Heart right ventricle (tissue), 16 donors: ENCODE measurements around the gene CEL. TPM values are rescaled to one million over a fixed set of nuclear protein-coding genes. Genes with fewer than 3 reads are reported as not detected.

ENCODE experiments used
- ATAC-seq, 8 donors: fragments of 200-7000 bp; cut with Tn5 transposase; one replicate each; pipeline ENCODE4 v1.9.1; 2020; ENCODE audit warnings: mild to moderate bottlenecking in 8 of 8, moderate library complexity in 8 of 8, moderate number of reproducible peaks in 1 of 8
- DNase-seq, 2 donors: peaks; one replicate each; pipeline ENCODE4 v3.0.0-alpha.2; 2020
- H3K27ac ChIP-seq, 10 donors: fragments of 200-600 bp; sonication (generic) in 2 of 10; one replicate each; pipeline versions ENCODE4 v1.5.0 to v1.8.0; 2020 to 2022; ENCODE audit warnings: mild to moderate bottlenecking in 3 of 10
- H3K27me3 ChIP-seq, 7 donors: fragments of 200-600 bp; one replicate each; pipeline ENCODE4 v1.8.0; 2021 to 2022; ENCODE audit warnings: mild to moderate bottlenecking in 2 of 7
- H3K36me3 ChIP-seq, 9 donors: fragments of 200-600 bp; sonication (generic) in 1 of 9; one replicate each; pipeline versions ENCODE4 v1.5.0 to v1.8.0; 2020 to 2022; ENCODE audit warnings: mild to moderate bottlenecking in 2 of 9
- H3K4me1 ChIP-seq, 9 donors: fragments of 200-600 bp; sonication (generic) in 1 of 9; one replicate each; pipeline versions ENCODE4 v1.5.0 to v1.8.0; 2020 to 2022; ENCODE audit warnings: mild to moderate bottlenecking in 4 of 9
- H3K4me3 ChIP-seq, 10 donors: fragments of 200-600 bp; sonication (generic) in 2 of 10; one replicate each; pipeline versions ENCODE4 v1.5.0 to v1.8.0; 2020 to 2022; ENCODE audit warnings: mild to moderate bottlenecking in 7 of 10, moderate library complexity in 2 of 10
- H3K9me3 ChIP-seq, 11 donors: fragments of 200-600 bp in 10 of 11; sonication (generic) in 2 of 11; one replicate each; pipeline versions ENCODE4 v1.5.0 to v1.8.0; 2013 to 2022; ENCODE audit warnings: mild to moderate bottlenecking in 2 of 11, control low read depth in 1 of 11, moderate library complexity in 1 of 11
- CTCF ChIP-seq, 9 donors: fragments of 200-600 bp; sonication (generic) in 2 of 9; IDR thresholded peaks; one replicate each; pipeline versions ENCODE4 v1.5.0 to v1.8.0; 2021 to 2022; ENCODE audit warnings: antibody characterized with exemption in 9 of 9, mild to moderate bottlenecking in 5 of 9, moderate library complexity in 1 of 9
- WGBS, 2 donors: extraction: QIAGEN DNeasy Blood & Tissue Kit; methylation state at CpG; one replicate each; pipeline ENCODE4 v1.1.7; 2013; ENCODE audit warnings: inconsistent platforms in 1 of 2; 5-methylcytosine and 5-hydroxymethylcytosine counted together
- intact Hi-C, 10 donors: fragments of 100-400 bp; cut with DNase I; formaldehyde crosslinking; loops; one replicate each; pipeline versions ENCODE4 v1.11.1 to v1.14.2; 2022
- polyA plus RNA-seq, 2 donors: library from polyadenylated mRNA; stranded (reverse); fragments of 200-250 nt; gene quantifications; one replicate each; pipeline ENCODE4 v1.2.3, GENCODE V29; 2013
- total RNA-seq, 10 donors: library from RNA; stranded (reverse); fragmentation: NEBNext Ultra II Directional in 3 of 10; extraction: Animal tissue kit (Norgen Biotek cat#: 25700) in 3 of 10; gene quantifications; one replicate each; pipeline versions ENCODE4 v1.2.1 to v1.2.4, GENCODE V29; 2021 to 2023
- donor health status: Arrhythmogenic right ventricular cardiomyopathy.
- donor health status: ischemic (EF 13 %, LVEDD 7.1; RV severe dilation, severe dysfunction).
- donor health status: healthy with polysubstance abuse.
- donor health status: DM: no; HTN: yes; CAD: no.
- donor health status: DM: no; HTN: no; CAD: no.
- donor health status: ischemic (EF 25% LVEDD 6.9; RV normal size, moderate dysfunction).
- donor health status: ischemic (EF 25% LVEDD 5.7; RV mildly dilated, moderate dysfunction).
- donor health status: healthy.
- donor health status: DM: yes; HTN: yes; CAD: no.
- donor health status: Ischemic cardiomyopathy.
- donor health status: ischemic (EF 35%, LVEDD 5.7; RV mildly dilated, moderate dysfunction).
- donor health status: nonischemic (EF 11% LVEDD 7.7; RV severe dilation, severe dysfunction).
- donor health status: DM: yes; HTN: yes; CAD: no.
- donor health status: PGD.
- donor health status: ischemic (EF 29% LVEDD 5.4; RV normal size, mild dysfunction).
- donor health status: nonischemic (EF 23%, LVEDD 6.1; RV moderate dilation, normal function).

Gene CEL
- total and polyA plus RNA-seq, 12 donors: 1.5 to 10.1 (median 2.8) TPM

DNA sequence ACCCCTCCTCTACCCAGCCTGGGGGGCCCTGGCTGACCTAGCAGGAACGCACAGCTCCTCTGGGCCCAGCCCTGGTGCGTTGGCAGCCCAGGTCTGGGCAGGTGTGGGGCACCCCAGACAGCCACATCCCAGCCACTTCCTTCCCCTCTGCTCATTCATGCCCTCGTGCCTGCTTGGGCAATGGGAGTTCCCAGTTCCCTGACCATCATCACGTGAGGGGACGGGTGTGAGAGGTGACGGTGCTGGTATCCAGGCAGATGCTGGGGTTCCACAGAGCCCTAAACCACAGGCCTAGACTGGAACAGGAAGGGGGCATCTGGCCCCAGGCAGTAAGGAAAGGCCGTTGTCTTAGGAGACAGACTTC, 50.9 kb downstream of the CEL start:
- intact Hi-C loops: no loop called here
- Histone ChIP-seq H3K36me3 (peaks cover 5 to 55% (median 21%) of the 10 kb centered on the region in 9 donors), H3K4me1 (peaks cover 50 to 64% (median 57%) of the 10 kb centered on the region in 9 donors), H3K4me3 (no peak overlapping the region), H3K27me3 (no peaks in the 10 kb centered on the region), H3K9me3 (no peaks in the 10 kb centered on the region), H3K27ac (peak overlapping the region in 9 of 10 donors; percentile 73 to 96 (median 82))
- peak in 6 of 8 donors; percentile 6 to 31 (median 18) for ATAC-seq
- TF ChIP-seq CTCF (IDR thresholded peaks at IDR 0.05): no peak
- WGBS, 2 donors: 55 to 61% methylated on average over 7 of the region's 7 CpGs
- peak; percentile 34 to 59 for DNase-seq

DNA sequence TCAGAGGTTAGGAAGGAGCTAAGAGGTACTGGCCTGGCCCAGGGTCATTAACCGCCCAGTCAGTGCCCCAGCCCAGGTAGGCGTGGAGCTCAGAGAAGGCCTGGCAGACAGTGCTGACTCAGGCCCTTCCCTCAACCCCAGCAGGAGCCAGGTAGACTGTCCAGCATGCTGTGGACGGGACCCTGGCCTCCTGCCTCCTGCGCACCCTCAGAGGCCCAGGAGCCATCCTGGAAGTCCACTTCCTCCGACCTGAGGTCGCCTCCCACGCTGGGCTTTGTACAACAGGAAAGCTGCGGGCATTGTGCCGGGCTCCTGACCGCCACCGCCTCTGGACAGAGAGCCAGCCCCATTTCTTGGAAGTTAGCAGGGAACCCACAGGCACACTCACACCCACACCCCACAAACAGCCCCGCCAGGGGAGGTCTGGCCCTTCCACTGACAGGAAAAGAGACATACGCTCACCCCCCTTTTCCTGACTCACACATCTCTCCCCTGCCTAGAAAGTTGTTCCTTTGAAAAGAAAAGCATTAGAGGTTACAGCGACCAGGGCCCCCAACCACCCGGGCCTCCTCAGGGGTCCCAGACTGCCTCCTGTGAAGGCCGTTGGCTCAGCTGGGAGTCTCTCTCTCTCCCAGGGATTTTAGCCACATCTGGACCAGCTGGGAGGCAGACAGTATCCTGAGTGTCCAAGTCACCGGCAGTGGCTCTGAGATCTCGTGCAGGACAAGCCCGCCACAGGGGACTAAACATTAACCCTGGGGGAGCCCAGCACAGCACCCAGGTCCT, 51.6 kb downstream of the CEL start:
- no peaks in the 10 kb centered on the region for H3K27me3 ChIP-seq
- intact Hi-C loops: no loop called here
- DNase-seq (peak; percentile 66 to 78), ATAC-seq (peak; percentile 17 to 70 (median 39))
- peak overlapping the region in 5 of 10 donors; percentile 2 to 34 (median 16) for H3K4me3 ChIP-seq
- H3K27ac ChIP-seq: peak overlapping the region; percentile 33 to 96 (median 80)
- no peak for TF ChIP-seq CTCF (IDR thresholded peaks at IDR 0.05)
- H3K4me1 ChIP-seq: peaks cover 54 to 71% (median 64%) of the 10 kb centered on the region in 9 donors
- H3K36me3 ChIP-seq: peaks cover 5 to 48% (median 14%) of the 10 kb centered on the region in 9 donors
- H3K9me3 ChIP-seq: no peaks in the 10 kb centered on the region
- 39 to 53% methylated on average over 19 of the region's 19 CpGs for WGBS, 2 donors

- DNase-seq (peak; percentile 65 to 74), ATAC-seq (peak; percentile 30 to 68 (median 51))
- 20 to 24% methylated on average over 20 of the region's 20 CpGs for WGBS, 2 donors
- H3K36me3 ChIP-seq: peaks cover 2 to 40% (median 14%) of the 10 kb centered on the region in 9 donors
- H3K9me3 ChIP-seq: no peaks in the 10 kb centered on the region
- peak overlapping the region in 4 of 10 donors; percentile 6 to 34 (median 21) for H3K4me3 ChIP-seq
- TF ChIP-seq CTCF (IDR thresholded peaks at IDR 0.05): no peak
- peaks cover 62 to 80% (median 73%) of the 10 kb centered on the region in 9 donors for H3K4me1 ChIP-seq
- H3K27ac ChIP-seq: peak overlapping the region; percentile 33 to 96 (median 80)
- H3K27me3 ChIP-seq: no peaks in the 10 kb centered on the region
- intact Hi-C loops: no loop called here
Observed at GRCh38 chr9:133113949-133114885, 52.4 kb downstream of the CEL start.
